Activated T-cell treated with anti-CD3 and anti-CD28 coated beads, Interleukin-2, amount 50 U/mL, for 48 hours (primary cell): ENCODE data around the gene CFAP65.

Experiments
- DNase-seq, 2 experiments: peaks; one replicate each; pipeline ENCODE4 v3.0.0-alpha.2; 2020

Gene CFAP65

DNA sequence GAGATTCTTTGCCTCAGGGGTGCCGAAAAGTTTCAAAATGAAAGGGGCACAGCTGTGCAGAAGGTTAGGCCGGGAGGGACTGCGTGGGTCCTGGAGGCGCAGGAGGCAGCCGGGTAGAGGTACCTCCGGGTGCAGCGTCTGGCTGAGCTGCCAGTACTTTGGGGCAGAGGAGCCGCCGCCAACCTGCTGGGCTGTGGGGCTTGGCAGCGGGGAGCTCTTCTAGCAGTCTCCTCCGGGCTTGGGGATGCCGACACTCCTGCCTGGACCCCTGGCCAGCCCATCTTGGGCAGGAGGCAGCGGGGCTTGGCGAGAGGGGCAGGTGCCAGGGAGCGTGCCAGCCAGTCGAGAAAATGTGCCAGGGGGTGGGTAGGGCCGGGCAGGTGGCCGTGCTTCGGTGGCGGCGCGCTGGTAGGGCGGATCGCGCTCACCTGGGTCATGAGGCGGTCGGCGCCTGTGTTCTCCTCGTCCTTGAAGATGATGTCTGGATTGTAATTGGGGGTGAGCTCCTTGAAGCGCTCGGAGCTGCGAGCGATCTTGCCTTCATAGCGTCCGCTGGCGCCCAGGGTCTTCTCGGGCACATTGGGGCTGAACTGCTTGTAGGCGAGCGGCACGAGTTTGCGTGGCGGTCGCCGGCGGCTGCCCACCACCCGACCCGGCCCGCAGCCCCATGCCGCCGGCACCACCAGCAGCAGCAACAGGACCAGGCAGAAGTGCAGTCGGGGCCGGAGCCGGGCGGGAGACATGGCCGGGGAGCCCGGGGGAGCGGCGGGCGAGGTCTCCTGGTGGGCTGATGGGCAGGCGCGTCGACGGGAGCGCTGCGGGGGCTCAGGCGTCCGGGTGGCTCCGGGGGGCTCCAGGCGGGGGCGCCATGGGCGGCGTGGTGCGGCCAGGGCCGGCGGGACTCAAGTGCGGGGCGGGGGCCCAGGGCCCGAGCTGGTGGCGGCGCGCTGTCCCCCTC is 18.7 kb upstream of the CFAP65 start:
- peak; percentile 32 to 45 for DNase-seq

DNA sequence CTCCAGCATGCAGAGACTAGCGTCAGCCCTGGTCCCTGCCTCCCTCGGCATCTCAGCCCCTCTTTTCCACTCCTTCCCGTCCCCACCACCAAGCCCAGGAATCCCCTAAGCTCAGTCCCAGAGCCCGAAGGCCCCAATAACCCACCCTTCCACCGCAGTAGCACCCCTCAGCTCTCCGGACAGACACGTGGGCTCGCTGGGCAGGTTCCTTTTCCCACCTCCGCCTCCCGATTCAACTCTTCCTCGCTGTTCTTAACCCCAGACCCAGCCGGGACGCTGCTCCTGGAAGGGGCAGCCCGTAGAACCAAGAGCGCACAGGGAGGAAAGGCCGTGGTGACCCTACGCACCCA is 18.0 kb upstream of the CFAP65 start:
- DNase-seq = peak in 1 of 2 experiments; percentile 19

DNA sequence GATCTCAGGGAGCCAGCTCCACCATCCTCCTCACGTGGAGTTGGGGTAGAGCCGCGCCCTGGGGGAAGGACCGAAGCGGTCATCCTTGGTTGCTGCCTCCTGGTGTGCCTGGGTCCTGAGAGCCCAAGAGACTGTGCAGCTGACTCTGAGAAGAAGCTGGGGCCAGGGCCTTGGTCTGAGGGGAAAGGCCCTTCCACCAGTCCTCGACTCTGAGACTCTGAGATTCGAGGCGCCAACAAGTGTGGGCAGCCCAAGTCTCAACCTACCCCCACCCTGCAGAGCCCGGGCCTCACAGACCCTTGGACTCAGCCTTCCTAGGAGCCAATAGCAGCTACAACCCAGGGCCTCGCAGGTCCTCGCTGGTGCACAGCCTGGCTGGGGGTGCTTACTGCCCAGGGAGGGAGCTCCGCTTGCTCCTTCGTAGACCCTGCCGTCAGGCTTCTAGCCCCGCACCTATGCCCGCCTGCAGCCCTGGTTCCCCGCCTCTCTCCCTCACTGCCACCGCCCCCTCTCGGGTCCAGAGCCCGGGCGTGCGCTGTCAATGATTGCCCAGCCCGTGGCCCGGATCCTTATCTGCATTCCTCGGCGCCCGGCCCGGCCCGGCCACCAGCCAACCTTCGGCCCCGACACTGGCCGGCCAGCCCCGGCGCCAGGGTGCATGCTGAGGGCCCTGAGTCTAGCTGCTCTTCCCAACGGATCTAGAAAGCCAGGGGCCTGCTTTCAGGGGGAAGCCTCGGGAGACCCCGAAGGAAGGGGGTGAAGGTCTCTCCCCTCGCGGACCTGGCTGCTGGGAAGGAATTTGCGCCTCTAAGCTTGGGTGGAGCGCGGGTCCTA is 17.4 kb upstream of the CFAP65 start:
- DNase-seq = peak; percentile 30

DNA sequence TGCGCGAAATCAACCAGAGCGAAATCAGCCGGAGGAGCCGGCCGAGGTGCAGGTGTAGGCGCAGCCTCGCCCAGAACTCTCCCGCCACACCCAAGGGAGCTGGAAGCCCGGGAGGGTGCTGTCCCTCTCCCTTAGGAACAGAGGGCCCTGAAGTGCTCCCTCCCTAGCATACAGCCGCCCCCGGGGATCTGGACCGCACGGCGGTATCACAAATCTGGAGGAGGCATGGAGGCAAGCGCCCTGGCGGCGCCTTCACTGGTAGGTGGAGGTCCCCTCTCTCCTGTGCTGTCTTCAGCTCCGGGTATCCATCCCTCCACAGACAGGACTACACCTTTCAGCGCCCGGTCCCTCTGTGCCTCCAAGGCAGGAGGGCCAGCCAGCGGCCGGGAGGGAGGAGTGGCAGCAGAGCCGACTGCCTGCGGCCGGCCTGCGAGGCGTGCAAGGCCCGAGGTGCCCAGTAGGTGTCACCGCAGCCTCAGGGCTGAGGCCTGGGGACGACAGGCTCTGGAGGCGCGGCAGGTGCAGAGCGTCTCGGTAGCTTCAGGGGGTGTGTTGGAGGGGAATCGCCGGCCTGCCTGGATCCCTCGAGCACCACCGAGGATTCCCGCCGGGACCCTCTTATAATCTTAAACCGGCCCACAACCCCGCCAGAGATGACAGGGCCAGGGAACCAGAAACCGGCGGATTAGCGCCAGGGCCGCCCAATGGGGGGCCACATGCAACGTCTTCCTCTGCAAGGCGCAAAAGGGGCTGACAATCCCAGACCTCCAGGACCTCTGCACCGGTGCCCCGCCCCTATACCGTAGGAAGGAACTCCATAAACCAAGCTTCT is 16.6 kb upstream of the CFAP65 start:
- peak; percentile 85 to 90 for DNase-seq

DNA sequence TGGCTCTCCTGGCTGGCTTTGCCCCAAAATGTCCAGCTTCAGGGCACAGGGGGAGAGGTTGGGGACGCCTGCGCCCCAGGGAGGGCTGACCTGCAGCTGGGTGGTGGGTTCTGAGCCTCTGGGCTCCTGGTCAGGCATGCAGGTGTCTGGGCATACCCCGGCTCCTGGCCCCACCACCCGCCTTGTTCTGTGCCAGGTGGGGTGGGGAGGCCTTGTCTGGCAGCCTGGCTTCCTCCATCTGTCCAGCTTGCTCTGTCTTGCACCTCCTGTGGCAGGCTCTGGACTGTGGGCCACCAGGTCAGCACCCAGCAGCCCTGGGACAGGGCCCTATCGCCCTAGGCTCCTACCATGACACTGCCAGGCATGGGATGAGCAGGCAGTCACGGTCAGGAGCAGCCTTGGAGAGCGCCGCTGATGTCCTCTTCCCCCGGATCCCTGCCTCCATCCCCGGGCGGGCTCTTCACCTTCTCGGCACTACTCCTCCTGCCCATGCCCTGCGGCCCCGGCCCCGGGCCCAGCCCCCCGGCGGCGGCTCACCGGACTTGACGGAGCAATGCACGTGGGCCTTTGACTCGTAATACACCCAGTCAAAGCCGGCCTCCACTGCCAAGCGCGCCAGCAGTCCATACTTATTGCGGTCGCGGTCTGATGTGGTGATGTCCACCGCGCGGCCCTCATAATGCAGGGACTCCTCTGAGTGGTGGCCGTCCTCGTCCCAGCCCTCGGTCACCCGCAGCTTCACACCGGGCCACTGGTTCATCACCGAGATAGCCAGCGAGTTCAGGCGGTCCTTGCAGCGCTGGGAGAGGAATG is 15.8 kb upstream of the CFAP65 start:
- DNase-seq = peak in 1 of 2 experiments; percentile 23

DNA sequence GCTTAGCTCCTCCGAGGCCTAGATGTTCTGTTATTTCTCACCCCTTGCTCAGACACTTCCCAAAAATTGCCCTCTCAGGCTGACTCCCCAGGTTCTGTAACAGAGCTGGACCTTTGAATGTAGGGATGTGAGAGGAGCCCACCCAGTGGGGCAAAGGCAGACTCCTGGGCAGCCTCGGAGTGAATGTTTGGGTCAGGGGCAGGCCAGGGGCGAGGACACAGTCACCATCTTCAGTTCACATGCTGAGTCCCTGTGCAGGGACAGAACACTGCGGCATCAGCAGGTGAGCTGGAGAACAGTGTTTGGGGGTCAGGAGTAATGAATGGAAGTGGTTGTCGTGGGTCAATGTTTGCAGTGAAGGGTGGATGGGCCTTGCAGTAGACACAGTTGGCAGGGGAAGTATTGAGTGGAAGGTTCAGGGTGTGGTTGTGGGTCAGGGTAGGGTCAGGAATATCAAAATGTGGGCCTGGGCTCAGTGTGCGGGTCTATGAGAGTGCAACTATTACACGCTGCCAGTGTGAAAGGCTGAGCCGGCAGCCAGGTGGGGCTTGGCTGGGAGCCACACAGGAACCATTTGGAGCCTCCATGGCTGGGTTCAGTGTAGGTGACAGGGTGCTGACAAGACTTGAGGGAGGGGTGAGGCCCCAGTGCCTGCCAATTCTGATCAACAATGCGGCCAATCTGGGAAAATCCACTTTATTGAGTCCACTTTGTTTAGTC is 15.0 kb upstream of the CFAP65 start:
- no peak for DNase-seq

DNA sequence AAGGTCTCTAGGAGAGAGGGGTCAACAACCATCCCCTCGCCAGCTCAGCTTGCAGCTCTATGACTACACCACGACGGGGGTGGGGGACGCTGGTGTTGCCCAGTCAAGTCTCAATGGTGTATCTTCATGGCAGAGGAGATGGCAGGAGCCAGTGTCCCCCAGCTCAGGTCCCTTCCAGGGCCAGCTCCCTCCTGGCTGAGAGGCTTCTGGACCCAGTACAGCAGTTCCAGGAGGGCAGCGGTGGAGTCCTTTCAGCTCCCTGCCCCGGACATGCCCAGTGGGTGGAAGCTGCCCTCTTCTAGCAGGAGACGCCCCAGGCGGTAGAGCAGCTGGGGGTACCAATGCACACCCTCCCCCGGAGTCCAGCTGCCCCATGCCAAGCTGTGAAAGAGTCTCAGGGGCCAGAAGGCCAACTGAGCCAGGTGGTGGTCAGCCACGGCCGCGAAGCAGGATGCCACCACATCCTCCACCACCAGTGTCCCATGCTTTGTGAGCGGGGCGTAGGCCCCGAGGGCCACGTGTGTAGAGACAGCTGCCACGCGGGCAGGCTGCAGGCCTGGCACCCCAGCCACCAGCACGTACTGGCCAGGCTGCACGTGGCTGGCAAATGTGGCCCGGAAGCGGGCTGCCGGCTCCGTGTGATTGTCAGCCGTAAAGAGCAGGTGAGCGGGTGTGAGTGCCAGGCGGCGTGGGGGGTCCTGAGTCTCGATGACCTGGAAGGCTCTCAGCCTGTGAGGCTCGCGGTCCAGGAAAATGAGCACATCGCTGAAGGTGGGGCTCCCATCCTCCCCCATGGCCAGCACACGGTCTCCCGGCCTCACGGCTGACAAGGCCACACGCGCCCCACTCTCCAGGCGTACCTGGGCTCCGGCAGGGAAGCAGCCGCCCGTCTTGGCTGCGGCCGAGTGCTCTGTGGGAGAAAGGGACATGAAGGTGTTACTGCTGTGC is 13.9 kb upstream of the CFAP65 start:
- no peak for DNase-seq

DNA sequence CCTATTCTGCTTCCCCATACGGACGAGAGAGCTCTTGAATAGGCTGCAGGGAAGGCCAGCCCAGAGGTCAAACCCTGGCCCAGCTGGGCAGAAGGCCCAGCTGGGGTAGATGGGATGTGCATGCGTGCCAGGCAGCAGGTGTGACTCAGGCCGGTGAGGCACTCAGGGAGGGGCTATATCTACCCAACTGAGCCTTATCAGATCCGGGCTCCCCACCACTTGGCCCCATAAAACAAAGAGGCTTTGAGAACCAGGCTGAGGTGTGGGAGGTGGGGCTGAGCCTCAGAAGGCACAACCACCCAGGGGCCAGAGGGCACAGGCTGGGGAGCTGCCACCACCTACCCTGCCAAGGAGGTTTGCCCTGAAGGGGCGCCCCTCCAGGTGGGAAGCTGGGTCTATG is 8.0 kb upstream of the CFAP65 start:
- no peak for DNase-seq

DNA sequence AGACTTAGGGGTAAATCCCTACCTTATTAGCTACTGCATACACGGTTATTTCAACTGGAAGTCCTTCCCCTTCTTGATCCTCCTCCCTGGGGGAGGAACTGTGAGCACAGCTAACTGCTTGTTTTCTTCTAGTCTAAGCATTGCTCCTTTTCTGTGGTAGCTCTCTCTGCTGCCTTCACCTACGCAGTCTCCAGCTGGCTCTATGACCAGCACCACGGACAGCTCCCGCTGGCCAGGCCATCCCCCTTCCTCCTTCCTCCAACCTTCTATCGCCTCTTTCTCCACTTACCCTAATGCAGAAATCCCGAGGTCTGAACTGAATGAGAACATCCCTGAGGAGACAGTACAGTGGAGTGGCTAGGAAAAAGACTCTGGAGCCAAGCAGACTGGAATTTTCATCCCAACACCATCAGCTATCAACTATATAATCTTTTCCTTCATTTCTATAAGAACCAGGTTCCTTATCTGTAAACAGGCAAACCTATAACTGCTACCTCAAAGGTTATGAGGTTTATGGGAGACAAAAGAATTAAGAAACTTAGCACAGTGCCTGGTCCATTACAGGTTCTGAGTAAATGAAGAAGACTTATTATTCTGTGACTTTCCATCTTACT is 4.7 kb upstream of the CFAP65 start:
- DNase-seq = peak in 1 of 2 experiments; percentile 44

DNA sequence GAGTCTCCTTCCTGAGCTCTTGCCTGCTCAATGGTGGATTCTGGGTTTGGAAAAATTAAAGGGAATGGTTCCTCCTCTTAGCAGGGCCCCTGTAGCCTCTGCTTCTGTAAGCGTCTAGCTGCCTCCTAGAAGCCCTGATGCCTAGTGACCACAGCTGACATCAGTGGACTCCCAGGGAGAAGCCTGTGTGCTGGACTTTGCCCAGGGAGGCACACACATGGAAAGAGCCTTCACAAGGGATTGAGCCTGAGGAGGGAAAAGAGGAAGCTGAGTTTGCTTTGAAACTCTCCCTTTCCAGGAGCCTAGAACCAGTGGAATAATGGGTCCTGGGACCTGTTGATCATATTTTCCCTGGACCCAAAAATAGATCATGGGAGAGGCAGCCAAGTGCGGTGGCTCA is 1.4 kb upstream of the CFAP65 start:
- no peak for DNase-seq

DNA sequence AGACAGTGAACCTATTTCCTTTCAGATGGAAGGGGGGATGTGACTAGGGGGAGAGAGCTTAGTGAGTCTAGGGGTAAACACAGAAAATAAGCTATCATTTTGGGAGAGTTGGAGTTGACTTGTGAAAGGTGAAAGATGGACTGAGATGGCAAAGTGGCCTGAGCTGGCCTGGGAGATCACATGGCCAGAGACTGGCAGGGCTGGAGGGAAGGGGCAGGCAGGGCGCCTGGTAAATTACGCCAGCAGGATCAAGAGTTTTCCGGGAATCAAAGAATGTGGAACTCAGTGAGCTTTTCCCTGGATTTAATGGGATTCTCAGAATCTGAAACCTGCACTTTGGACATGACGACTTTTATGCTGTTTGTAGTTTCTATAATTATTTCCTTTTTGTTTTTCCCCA is 841 bp upstream of the CFAP65 start:
- DNase-seq = no peak

DNA sequence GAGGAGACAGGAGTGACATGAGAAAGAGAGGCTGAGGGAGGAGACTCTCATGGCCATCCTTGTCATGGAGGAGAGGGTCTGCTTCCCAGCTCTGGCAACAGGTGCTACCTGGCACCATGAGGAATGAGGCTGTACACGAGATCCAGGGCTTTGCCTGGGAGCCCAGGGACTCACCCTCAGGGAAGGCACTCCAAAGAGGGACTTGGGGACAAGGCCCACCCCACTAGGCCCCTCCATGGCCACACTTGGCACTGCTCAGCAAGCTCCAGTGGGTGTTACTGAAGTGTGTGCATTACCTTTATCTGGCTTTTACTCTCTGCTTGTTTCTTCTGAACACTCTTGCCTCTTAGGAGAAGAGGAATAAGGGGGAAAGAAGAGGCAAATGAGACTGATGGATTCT is 2.7 kb downstream of the CFAP65 start:
- no peak for DNase-seq

DNA sequence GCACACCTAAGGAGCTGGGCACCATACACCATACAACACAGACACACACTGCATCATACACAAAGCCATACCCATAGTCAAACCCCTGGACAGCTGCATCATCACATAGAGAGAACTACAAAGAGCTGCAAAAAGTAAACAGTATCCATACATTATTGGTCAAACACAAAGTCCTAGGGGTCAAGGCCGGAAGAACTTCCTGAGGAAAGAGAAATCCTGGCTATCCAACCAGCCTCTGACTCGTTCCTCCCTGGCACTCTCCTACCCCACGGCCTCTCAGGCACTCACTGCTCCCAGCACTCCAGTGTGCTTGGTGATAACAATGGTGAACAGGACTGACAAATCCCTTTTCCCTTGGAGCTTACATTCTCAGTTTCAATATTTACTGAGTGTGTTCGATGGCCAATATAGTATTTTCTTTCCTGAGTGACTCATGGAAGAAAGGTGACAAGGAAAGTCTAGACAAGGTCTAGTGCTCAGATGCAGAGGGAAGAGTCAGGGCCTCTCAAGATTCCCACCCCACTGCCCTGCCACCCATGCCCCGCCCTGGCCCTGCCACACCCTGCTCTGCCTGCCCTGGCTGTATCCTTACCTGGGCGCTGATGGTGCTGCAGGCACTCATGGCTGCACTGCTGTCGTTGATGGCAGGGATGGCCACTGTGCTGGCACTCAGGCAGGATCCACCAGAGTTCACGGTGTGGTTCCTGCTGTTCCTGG is 3.4 kb downstream of the CFAP65 start:
- DNase-seq = no peak

DNA sequence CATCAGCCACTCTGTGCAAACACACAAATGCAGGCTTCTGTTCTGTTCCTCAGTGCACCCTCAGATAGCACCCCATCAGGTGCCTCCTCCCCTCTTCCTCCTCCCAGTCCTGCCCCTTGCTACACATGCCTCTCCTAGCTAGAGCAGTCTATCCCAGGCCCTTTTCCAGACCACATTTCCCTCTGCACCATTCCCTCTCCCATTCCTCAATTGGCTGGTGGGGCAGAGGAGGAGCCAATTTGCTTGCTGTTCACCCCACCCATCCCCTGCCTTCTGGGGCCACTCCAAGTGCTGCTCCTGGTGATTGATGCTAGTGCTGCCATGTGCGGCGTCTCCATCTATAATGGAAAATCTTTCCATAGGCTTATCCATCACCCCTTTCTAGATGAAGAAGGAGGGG is 5.4 kb downstream of the CFAP65 start:
- DNase-seq = no peak

DNA sequence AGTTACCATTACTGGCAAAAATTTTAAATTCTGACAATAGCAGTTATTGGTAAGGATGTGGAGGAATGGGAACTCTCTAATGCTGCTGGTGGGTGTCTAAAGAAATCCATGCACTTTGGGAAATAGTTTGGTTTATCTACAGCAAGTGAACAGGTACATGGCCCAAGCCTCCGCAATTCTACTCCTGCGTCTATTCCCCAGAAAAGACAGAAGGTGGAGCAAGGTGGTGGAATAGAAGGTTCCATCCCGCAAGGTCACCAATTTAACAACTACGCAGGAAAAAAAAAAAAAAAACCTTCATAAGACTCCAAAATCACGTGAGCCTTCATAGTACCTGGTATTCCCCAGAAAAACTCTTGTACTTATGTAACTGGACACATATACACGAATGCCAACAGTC is 6.5 kb downstream of the CFAP65 start:
- DNase-seq = no peak

DNA sequence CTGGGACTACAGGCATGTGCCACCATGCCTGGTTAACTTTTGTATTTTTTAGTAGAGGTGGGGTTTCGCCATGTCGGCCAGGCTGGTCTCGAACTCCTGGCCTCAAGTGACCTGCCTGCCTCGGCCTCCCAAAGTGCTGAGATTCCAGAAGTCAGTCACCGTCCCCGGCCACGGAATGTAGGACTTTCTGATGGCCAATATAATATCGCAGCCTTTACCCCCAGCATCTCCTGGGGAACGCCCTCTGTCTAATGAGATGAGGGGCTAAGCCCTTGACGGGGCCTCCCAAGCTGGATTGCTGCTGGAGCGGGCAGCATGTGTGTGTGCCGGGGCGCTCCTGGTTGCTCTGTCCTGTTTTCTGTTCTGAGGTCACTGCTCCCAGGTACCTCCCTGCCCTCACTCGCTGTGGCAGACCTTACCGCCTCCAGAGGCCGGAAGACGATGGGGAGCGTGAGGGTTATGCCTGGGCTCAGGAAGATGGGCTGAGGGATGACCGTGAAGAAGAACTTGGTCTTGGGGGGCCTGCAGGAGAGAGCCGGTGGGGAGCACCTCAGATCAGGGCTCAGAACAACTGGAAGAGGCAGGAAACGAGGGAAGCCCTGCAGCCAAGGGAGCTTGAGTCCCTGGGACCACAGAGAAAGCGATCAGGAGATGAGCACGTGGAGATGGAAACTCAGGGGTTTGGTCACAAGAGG is 9.1 kb downstream of the CFAP65 start:
- DNase-seq = no peak

DNA sequence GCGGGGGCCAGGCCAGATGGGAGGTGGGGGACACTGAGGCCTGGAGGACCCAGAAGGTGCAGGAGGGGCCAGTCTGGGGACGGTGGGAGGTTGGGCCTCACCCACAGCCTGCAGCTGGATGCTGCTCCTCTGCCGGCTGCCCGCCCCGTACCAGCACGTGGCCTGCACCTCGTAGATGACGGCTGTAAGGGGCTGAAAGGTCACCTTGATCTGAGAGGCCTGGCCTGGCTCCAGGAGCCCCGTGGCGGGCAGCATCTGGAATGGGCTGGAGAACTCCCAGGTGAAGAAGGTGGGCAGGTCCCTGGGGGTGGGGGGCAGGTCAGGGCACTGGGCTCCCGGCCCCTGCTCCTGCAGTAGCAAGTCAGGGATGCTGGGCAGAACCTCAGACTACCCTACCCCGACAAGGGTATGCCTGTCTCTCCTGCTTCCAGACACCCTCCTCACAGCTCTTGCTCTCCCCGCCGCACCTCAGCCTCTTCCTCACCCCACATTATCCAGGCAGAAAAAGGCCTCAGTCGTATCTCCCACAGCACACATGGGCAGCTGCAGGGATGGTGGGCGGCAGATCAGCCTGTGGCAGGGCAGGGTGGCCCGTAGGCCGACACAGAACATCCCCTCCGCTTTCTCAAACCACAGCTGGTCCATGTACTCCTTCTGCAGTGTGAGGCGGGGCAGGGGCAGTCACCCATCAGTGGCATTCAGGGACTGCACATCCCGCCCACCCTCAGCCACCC is 10.1 kb downstream of the CFAP65 start:
- no peak for DNase-seq
